Dedifferentiated amniotic fluid mesenchymal stem cell (primary cell): ENCODE data around the gene ACSS2.
"Not testable (repeated sequence)": the region's sequence is repeated elsewhere in the genome, so short reads cannot be mapped to it uniquely, and the experiment has no call there.

Experiments used
- DNase-seq: peaks from one replicate; pipeline ENCODE4 v3.0.0-alpha.2; 2016; ENCODE audit errors: extremely low spot score

Gene ACSS2

GRCh38 chr20:34873583-34874093 is 2.8 kb upstream of the ACSS2 start:
- no peak for DNase-seq

GRCh38 chr20:34874094-34874654 is 2.2 kb upstream of the ACSS2 start:
- DNase-seq, result peak; percentile 90

GRCh38 chr20:34875642-34876405 is 588 bp upstream of the ACSS2 start:
- DNase-seq, result no peak

GRCh38 chr20:34880215-34880850 is 3.9 kb downstream of the ACSS2 start:
- no peak for DNase-seq

GRCh38 chr20:34880971-34881370 is 4.6 kb downstream of the ACSS2 start:
- not testable (repeated sequence) for DNase-seq

GRCh38 chr20:34881689-34882088 is 5.3 kb downstream of the ACSS2 start:
- DNase-seq, result no peak

GRCh38 chr20:34883087-34883688 is 6.8 kb downstream of the ACSS2 start:
- DNase-seq, result no peak

GRCh38 chr20:34883809-34884208 is 7.4 kb downstream of the ACSS2 start:
- no peak for DNase-seq

- DNase-seq, result no peak
Measured at GRCh38 chr20:34884260-34884659, 7.8 kb downstream of the ACSS2 start.

GRCh38 chr20:34886122-34886521 is 9.7 kb downstream of the ACSS2 start:
- no peak for DNase-seq

- no peak for DNase-seq
Measured at GRCh38 chr20:34887023-34887422, 10.6 kb downstream of the ACSS2 start.

GRCh38 chr20:34888468-34888867 is 12.1 kb downstream of the ACSS2 start:
- DNase-seq, result no peak

GRCh38 chr20:34891166-34892062 is 15.0 kb downstream of the ACSS2 start:
- DNase-seq, result peak; percentile 53

- DNase-seq, result no peak
Measured at GRCh38 chr20:34892671-34893070, 16.3 kb downstream of the ACSS2 start.

- no peak for DNase-seq
Measured at GRCh38 chr20:34894723-34895122, 18.3 kb downstream of the ACSS2 start.

GRCh38 chr20:34895465-34895864 is 19.1 kb downstream of the ACSS2 start:
- no peak for DNase-seq

- DNase-seq, result no peak
Measured at GRCh38 chr20:34896086-34896621, 19.7 kb downstream of the ACSS2 start.

- DNase-seq, result not testable (repeated sequence)
Measured at GRCh38 chr20:34898129-34898528, 21.7 kb downstream of the ACSS2 start.

GRCh38 chr20:34898731-34899130 is 22.3 kb downstream of the ACSS2 start:
- not testable (repeated sequence) for DNase-seq

- no peak for DNase-seq
Measured at GRCh38 chr20:34904202-34904621, 27.8 kb downstream of the ACSS2 start.
